ENCODE results near the gene RAMP1.

RAMP1 gene

GRCh38 chr2:237895544-237896506, 36.4 kb downstream of the RAMP1 start:
- no peak for DNase-seq (ENCODE audit: low read depth)
- H3K4me3 ChIP-seq (replicated peaks; ENCODE audit: low read depth, low read length), result no peak overlapping the region
- TF ChIP-seq CTCF (IDR thresholded peaks at IDR 0.05; ENCODE audit: low read length, missing control alignments), result no peak

DNA sequence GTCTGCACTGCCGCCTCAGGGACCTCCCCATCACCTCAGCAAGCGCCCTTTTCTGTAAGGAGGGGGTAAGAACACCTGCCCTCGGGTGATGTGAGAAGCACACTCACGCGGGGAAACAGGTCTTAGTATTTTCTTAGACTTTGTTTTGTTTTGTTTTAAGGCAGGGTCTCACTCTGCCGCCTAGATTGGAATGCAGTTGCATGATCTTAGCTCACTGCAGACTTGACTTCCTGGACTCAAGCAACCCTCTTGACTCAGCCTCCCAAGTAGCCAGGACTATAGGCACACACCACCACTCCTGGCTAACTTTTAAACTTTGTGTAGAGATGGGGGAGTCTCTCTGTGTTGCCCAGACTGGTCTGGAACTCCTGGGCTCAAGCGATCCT, 37.1 kb downstream of the RAMP1 start:
- H3K4me3 ChIP-seq (replicated peaks; ENCODE audit: low read depth, low read length), result no peak overlapping the region
- DNase-seq (ENCODE audit: low read depth), result peak; percentile 16
- TF ChIP-seq CTCF (IDR thresholded peaks at IDR 0.05; ENCODE audit: low read length, missing control alignments), result no peak

GRCh38 chr2:237896956-237897355, 37.5 kb downstream of the RAMP1 start:
- no peak for DNase-seq (ENCODE audit: low read depth)
- no peak for TF ChIP-seq CTCF (IDR thresholded peaks at IDR 0.05; ENCODE audit: low read length, missing control alignments)
- no peak overlapping the region for H3K4me3 ChIP-seq (replicated peaks; ENCODE audit: low read depth, low read length)

DNA sequence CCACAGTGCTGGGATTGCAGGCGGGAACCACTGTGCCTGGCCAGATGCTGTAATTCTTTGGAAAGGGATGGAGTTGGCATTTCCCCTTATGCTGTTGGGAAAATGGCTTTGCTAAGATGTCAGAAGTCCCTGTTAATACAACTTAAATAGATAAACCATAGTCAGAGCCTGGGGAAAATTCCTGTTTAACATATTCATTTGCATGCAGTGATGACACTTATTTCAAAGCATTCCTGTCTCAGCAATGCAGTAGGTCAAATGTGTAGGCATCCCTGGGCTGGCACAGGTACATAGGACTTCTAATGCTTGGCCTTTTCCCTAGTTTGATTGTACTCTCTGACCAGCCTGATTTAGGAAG, 38.6 kb downstream of the RAMP1 start:
- DNase-seq (ENCODE audit: low read depth), result peak; percentile 16
- TF ChIP-seq CTCF (IDR thresholded peaks at IDR 0.05; ENCODE audit: low read length, missing control alignments), result no peak
- no peak overlapping the region for H3K4me3 ChIP-seq (replicated peaks; ENCODE audit: low read depth, low read length)

- no peak for TF ChIP-seq CTCF (IDR thresholded peaks at IDR 0.05; ENCODE audit: low read length, missing control alignments)
- no peak for DNase-seq (ENCODE audit: low read depth)
- no peak overlapping the region for H3K4me3 ChIP-seq (replicated peaks; ENCODE audit: low read depth, low read length)
Observed at GRCh38 chr2:237900891-237901831, 41.7 kb downstream of the RAMP1 start.

DNA sequence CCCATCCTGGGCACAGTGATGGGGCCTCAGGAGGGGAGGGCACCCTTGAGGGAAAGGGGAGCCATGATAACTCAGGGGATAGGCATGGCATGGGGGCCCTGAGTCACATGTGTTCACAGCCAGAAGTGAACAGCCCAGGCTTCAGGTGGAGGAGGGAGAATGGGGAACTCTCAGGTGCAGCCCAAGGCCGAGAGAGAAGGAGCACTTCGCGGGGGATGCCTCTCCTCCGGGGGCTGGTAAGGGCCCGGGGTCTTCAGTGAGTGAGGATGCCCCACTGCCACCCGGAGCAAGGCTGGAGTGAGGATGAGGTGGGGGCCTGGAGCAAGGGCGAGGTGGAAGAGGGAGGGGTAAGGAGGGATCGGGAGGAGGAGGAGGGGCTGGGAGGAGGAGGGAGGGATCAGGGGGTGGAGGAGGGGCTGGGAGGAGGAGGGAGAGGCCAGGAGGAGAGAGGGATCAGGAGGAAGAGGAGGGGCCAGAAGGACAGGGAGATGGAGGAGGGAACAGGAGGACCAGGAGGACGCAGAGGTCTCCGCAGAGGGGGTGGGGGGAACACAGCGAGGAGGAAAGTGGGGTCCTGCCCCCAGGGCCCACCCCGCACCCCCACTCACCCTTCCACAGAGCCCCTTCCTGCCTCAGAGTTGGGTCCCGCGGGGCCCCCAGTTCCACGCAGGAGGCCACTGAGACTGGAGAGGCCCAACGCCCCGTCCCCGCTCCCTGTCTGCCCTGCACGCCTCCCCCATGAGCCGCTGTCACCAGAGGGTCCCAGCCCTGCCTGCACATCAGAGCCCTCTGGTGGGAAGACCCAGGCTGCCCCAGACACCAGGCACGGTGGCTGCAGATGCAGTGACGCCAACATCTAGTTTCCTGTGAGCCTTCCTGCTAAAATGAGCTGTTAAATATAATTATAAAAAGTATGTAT, 42.8 kb downstream of the RAMP1 start:
- no peak for TF ChIP-seq CTCF (IDR thresholded peaks at IDR 0.05; ENCODE audit: low read length, missing control alignments)
- H3K4me3 ChIP-seq (replicated peaks; ENCODE audit: low read depth, low read length), result no peak overlapping the region
- DNase-seq (ENCODE audit: low read depth), result no peak

All from fibroblast of pulmonary artery (primary cell).